ENCODE results near the gene UBE2QL1. TPM values are rescaled to one million over a fixed set of nuclear protein-coding genes. Genes with fewer than 3 reads are reported as not detected.

Gene UBE2QL1
- total RNA-seq, 2 donors from 2014 or later: 5.6 to 7.8 TPM

- intact Hi-C loops (cut with DNase I): no loop called here
- no peak for ATAC-seq
- no peak for DNase-seq
These were observed 94.0 kb downstream of the UBE2QL1 start for GRCh38 chr5:6542421-6543345.

- ATAC-seq (no peak), DNase-seq (no peak)
- intact Hi-C loops (cut with DNase I): no loop called here
These were observed 94.7 kb downstream of the UBE2QL1 start for GRCh38 chr5:6543346-6543730.

DNA sequence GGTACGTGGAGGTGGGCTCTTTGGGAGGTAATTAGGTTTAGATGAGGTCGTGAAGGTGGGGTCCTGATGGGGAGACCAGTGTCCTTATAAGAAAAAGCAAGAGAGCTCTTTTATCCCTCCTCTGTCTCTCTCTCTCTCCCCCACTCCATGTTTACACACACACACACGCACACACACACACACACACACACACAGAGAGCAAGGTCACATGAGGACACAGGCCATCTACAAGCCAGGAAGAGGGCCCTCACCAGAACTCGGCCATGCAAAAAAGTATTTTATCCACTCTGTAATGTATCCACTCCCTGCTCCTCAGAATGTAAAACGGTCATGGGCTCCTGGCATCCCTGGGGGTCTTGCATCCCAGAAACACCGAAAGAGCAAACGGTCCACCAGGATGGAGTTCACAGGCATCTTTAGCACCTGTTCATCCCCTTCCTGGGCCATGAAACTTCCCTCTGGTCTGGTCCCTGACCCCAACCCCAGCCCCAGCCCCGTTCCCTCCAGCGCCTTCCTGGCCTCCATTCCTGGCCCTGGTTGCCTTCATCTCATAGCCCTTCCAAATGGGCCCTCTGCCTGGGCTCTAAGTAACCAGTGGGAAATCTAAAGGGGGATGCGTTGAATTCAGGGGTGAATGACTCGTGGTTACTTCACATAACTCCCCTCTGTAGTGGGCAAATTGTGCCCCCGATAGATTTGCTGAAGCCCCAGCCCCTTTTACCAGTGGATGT is 95.3 kb downstream of the UBE2QL1 start:
- intact Hi-C loops (cut with DNase I): no loop called here
- DNase-seq: no peak

More for the DNA sequence above, 95.3 kb downstream of the UBE2QL1 start:
- ATAC-seq: no peak

Other genes starting within 250 kb of the UBE2QL1 start
- 10 to 100 TPM; 24.4 to 24.5 TPM for gene MED10, start 70.3 kb upstream of the UBE2QL1 start, total RNA-seq
- gene NSUN2, start 184.2 kb downstream of the UBE2QL1 start, total RNA-seq: 10 to 100 TPM; 23.2 to 29.3 TPM
- gene SRD5A1, start 184.6 kb downstream of the UBE2QL1 start, total RNA-seq: 1 to 10 TPM; 2.0 to 2.2 TPM